ENCODE data around the gene MCCC1.

DNA sequence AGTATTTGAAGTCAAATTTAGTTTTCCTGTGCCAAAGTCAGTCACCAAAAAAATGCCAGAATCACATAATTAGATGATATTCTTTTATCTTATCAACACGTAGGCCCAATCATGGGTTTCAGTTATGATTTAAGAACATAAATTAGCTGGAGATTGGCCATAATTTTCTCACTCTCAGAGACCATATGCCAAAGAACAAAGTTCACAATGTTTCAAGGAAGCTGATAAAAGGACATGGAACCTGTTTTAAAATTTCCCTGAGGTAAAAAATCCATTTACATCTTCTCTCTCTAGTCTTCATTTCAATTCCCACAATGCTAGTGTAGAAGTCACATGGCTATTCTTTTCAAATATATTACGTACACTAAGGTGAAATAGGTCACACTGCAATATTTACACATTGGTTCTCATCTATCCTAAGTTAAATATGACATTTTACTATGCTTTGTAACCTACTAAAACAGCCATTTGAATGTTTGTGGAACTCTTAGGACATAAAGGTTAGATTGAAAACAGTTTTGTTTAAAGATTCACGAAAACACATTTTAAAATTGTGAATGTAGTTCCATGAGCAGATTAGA lies 76.3 kb downstream of the MCCC1 start:
- TF ChIP-seq, protein P1, sequence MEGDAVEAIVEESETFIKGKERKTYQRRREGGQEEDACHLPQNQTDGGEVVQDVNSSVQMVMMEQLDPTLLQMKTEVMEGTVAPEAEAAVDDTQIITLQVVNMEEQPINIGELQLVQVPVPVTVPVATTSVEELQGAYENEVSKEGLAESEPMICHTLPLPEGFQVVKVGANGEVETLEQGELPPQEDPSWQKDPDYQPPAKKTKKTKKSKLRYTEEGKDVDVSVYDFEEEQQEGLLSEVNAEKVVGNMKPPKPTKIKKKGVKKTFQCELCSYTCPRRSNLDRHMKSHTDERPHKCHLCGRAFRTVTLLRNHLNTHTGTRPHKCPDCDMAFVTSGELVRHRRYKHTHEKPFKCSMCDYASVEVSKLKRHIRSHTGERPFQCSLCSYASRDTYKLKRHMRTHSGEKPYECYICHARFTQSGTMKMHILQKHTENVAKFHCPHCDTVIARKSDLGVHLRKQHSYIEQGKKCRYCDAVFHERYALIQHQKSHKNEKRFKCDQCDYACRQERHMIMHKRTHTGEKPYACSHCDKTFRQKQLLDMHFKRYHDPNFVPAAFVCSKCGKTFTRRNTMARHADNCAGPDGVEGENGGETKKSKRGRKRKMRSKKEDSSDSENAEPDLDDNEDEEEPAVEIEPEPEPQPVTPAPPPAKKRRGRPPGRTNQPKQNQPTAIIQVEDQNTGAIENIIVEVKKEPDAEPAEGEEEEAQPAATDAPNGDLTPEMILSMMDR (IDR thresholded peaks at IDR 0.05): no peak
- TF ChIP-seq POLR2A (IDR thresholded peaks at IDR 0.05): no peak

Data from esophagus squamous epithelium (tissue), 4 donors.